Stimulated activated naive CD8-positive, alpha-beta T cell treated with anti-CD3 and anti-CD28 coated beads, Interleukin-15, amount 100 ng/mL, for 72 hours (primary cell): ENCODE data around the gene ALKBH8.

Experiments used
- ATAC-seq: fragments of 150-1000 bp; cut with Tn5 transposase; 2 replicates; pipeline ENCODE4 v1.10.0; 2021; ENCODE audit warnings: mild to moderate bottlenecking, moderate library complexity
- DNase-seq, 2 donors: peaks; one replicate each; pipeline ENCODE4 v3.0.0; 2021 to 2022
- H3K27ac Mint-ChIP-seq, 2 donors: one replicate each; pipeline ENCODE4 v1.8.0; 2022; ENCODE audit warnings: mild to moderate bottlenecking in 2 of 2, mixed read lengths in 2 of 2, moderate library complexity in 2 of 2
- H3K27me3 Mint-ChIP-seq: one replicate; pipeline ENCODE4 v1.8.0; 2022; ENCODE audit warnings: mixed read lengths
- H3K4me1 Mint-ChIP-seq: one replicate; pipeline ENCODE4 v1.8.0; 2022; ENCODE audit warnings: mild to moderate bottlenecking, mixed read lengths
- H3K4me3 Mint-ChIP-seq, 2 donors: one replicate each; pipeline ENCODE4 v1.8.0; 2022; ENCODE audit warnings: mild to moderate bottlenecking in 2 of 2, mixed read lengths in 2 of 2, moderate library complexity in 1 of 2
- H3K9me3 Mint-ChIP-seq, 2 donors: one replicate each; pipeline ENCODE4 v1.8.0; 2022; ENCODE audit warnings: mixed read lengths in 2 of 2

ALKBH8 gene

GRCh38 chr11:107565219-107565937 lies at the start of gene ALKBH8:
Gene ALKBH8 (minus strand): TSS chr11:107565735. CDS start chr11:107560893, 4,842 bp downstream.
- H3K27ac Mint-ChIP-seq: peak within 1 kb of the TSS; percentile 98
- peaks cover 59% of the 10 kb centered on the region for H3K4me1 Mint-ChIP-seq

GRCh38 chr11:107612445-107612844 lies 46.9 kb upstream of the ALKBH8 start:
- DNase-seq (no peak), ATAC-seq (no peak)
- Mint-ChIP-seq H3K4me3 (no peak overlapping the region), H3K27ac (no peak overlapping the region), H3K27me3 (peaks cover 24% of the 10 kb centered on the region), H3K4me1 (no peaks in the 10 kb centered on the region), H3K9me3 (no peaks in the 10 kb centered on the region)

More at GRCh38 chr11:107565219-107565937, at the start of gene ALKBH8:
- ATAC-seq: peak; percentile 91
- Mint-ChIP-seq H3K27me3 (no peaks in the 10 kb centered on the region), H3K9me3 (no peaks in the 10 kb centered on the region), H3K4me3 (peak within 1 kb of the TSS; percentile 90 to 91)
- peak; percentile 71 to 81 for DNase-seq

DNA sequence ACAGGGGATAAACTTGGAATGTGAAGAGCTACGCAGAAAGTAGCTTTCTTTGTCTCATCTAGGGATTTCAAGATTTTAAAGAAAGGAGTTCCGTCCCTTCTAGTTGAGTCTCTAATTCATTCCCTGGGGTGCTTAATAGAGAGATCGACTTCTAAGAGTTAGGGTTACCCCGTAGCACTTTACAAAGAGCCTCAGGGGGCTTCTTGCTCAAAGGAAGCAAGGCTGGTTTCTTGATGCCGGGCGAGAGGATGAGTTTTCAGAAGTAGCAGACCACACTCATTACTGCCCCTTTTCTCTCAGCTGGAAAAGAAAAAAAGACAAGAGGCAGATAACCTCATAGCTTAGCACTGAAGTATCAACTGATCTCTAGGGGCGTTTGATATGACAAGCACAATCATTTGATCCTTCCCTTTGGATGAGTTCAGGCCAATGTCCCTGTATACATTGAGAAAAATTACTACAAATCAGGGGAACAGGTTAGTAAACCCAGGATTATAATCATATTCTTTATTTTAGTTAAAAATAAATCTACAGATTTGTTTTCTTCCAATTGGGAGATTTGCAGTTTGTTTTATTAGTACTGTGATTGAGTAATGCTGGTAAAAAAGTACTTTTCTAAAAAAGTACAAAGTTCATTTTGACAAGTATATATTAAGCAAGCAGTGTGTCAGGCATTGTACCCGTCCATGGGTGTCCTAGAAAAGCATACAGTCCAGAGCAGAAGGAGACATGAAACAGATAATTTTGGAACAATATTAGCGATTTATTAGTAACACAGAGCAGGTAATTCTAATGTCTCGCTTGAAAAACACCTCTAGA lies 44.1 kb upstream of the ALKBH8 start:
- H3K9me3 Mint-ChIP-seq: no peaks in the 10 kb centered on the region

GRCh38 chr11:107608809-107609208 lies 43.3 kb upstream of the ALKBH8 start:
- Mint-ChIP-seq H3K4me3 (no peak overlapping the region), H3K27me3 (peaks cover 22% of the 10 kb centered on the region), H3K9me3 (no peaks in the 10 kb centered on the region), H3K4me1 (no peaks in the 10 kb centered on the region), H3K27ac (no peak overlapping the region)
- DNase-seq: no peak
- ATAC-seq: no peak

More for the DNA sequence above, 44.1 kb upstream of the ALKBH8 start:
- H3K4me3 Mint-ChIP-seq: no peak overlapping the region
- H3K4me1 Mint-ChIP-seq: no peaks in the 10 kb centered on the region
- DNase-seq (no peak), ATAC-seq (no peak)
- H3K27ac Mint-ChIP-seq: no peak overlapping the region
- H3K27me3 Mint-ChIP-seq: peaks cover 17% of the 10 kb centered on the region

GRCh38 chr11:107606141-107606540 lies 40.6 kb upstream of the ALKBH8 start:
- H3K27me3 Mint-ChIP-seq: peaks cover 44% of the 10 kb centered on the region

GRCh38 chr11:107605061-107606006 lies 39.8 kb upstream of the ALKBH8 start:
- no peak for DNase-seq
- H3K4me3 Mint-ChIP-seq: no peak overlapping the region
- no peak overlapping the region for H3K27ac Mint-ChIP-seq
- no peaks in the 10 kb centered on the region for H3K9me3 Mint-ChIP-seq
- no peaks in the 10 kb centered on the region for H3K4me1 Mint-ChIP-seq
- no peak for ATAC-seq
- H3K27me3 Mint-ChIP-seq: peaks cover 47% of the 10 kb centered on the region

More at GRCh38 chr11:107606141-107606540, 40.6 kb upstream of the ALKBH8 start:
- Mint-ChIP-seq H3K27ac (no peak overlapping the region), H3K4me1 (no peaks in the 10 kb centered on the region), H3K4me3 (no peak overlapping the region), H3K9me3 (no peaks in the 10 kb centered on the region)
- DNase-seq: no peak
- ATAC-seq: no peak

GRCh38 chr11:107598225-107599139 lies 32.9 kb upstream of the ALKBH8 start:
- no peak overlapping the region for H3K27ac Mint-ChIP-seq
- no peak overlapping the region for H3K4me3 Mint-ChIP-seq
- peak; percentile 89 for ATAC-seq
- H3K9me3 Mint-ChIP-seq: no peaks in the 10 kb centered on the region
- no peak for DNase-seq
- peaks cover 74% of the 10 kb centered on the region for H3K27me3 Mint-ChIP-seq
- H3K4me1 Mint-ChIP-seq: no peaks in the 10 kb centered on the region

DNA sequence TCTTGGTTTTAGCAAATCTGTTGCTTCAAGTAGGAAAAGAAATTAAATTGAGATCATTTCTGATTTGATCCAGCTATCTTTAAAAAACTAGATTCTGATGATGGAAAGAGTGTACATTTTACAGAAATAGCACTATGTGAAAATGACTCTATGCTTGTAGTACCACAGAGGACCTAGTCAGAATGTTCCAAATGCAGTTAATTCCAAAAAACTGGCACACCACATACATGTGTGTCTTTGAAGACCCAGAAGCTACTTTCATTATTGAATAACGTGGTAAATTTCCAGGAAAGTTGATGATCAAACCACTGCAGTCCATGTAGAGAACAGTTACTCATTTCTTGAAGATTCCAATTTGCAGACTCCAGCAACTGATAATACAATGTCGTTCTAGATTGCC lies 29.2 kb upstream of the ALKBH8 start:
- peaks cover 79% of the 10 kb centered on the region for H3K27me3 Mint-ChIP-seq
- H3K4me3 Mint-ChIP-seq: no peak overlapping the region
- no peak overlapping the region for H3K27ac Mint-ChIP-seq
- DNase-seq (no peak), ATAC-seq (no peak)
- H3K4me1 Mint-ChIP-seq: peaks cover 30% of the 10 kb centered on the region
- H3K9me3 Mint-ChIP-seq: no peaks in the 10 kb centered on the region

DNA sequence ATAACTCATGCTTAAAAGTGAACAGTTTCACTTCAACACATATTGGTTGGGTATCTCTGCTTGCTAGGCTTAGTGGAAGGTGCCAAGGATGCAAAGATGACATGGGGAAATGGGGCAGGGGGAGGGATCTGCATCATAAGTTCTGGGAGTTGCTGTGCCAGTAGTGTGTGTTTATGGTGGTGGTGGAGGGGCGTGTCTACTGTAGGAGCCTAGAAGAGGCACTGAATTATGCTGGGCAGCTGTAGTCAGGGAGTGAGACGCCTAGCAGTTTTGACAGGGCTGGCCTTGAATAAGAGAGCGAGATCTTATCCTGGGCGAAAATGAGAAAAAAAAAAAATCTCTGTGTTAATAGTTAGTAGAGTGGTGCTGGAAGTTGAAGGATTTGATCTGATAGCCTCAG lies 28.4 kb upstream of the ALKBH8 start:
- Mint-ChIP-seq H3K9me3 (no peaks in the 10 kb centered on the region), H3K4me3 (no peak overlapping the region), H3K27ac (no peak overlapping the region), H3K4me1 (peaks cover 31% of the 10 kb centered on the region), H3K27me3 (peaks cover 83% of the 10 kb centered on the region)
- DNase-seq (no peak), ATAC-seq (no peak)

GRCh38 chr11:107592813-107593212 lies 27.3 kb upstream of the ALKBH8 start:
- ATAC-seq: no peak
- Mint-ChIP-seq H3K4me3 (peak overlapping the region; percentile 94), H3K27ac (no peak overlapping the region), H3K27me3 (peaks cover 83% of the 10 kb centered on the region), H3K4me1 (peaks cover 31% of the 10 kb centered on the region), H3K9me3 (peaks cover 0 to 5% of the 10 kb centered on the region in 2 donors)
- no peak for DNase-seq

- ATAC-seq (peak; percentile 36), DNase-seq (peak in 1 of 2 donors; percentile 15)
- Mint-ChIP-seq H3K27ac (peak overlapping the region in 1 of 2 donors; percentile 10), H3K9me3 (peaks cover 0 to 5% of the 10 kb centered on the region in 2 donors), H3K4me3 (peak overlapping the region; percentile 94), H3K27me3 (peaks cover 83% of the 10 kb centered on the region), H3K4me1 (peaks cover 31% of the 10 kb centered on the region)
These were observed 26.7 kb upstream of the ALKBH8 start for GRCh38 chr11:107592231-107592590.

DNA sequence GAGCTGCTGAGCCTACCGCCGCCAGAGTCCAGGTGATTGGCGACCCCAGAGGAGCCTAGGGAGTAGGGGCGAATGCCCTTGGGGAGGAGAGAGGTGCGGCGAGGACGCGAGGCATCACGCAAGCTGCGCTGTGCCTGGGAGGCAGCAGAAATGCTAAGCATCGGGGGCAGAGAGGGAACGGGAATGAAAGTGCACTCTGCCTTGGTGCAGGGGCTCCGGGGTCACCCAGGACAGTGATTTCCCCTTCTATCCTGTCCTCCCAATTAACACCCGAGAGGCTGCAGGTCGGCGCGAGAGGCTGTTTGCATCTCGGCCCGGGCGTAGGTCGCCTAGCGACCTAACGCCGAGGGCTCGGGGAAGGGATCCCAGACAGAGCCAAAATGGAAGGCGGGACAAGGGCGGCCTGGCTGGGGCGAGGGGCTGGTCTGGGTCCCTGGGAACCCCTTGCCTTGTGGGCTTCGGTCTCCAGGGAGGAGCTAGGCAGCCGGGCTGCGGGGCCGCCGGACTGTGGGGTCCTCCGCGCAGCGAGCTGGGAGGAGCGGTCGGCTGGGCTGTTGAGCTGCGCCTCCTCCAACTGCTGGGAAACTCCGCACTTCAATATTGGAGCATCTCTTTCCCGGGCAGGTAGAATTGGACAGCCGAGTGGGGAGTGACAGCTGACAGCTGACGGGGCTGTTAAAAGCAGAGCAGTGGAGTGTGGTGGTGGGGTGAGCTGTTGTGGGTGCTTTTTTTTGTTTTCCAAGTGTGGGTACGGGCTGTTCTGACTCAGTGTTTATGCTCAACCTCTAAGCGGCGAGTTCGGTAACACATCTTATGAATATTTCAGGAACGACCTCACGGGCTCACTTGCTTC lies 26.1 kb upstream of the ALKBH8 start:
- H3K9me3 Mint-ChIP-seq: peaks cover 0 to 5% of the 10 kb centered on the region in 2 donors
- ATAC-seq (peak; percentile 92), DNase-seq (peak; percentile 32 to 65)
- peak overlapping the region; percentile 94 for H3K4me3 Mint-ChIP-seq
- H3K4me1 Mint-ChIP-seq: peaks cover 31% of the 10 kb centered on the region
- H3K27ac Mint-ChIP-seq: peak overlapping the region; percentile 42 to 84
- H3K27me3 Mint-ChIP-seq: peaks cover 83% of the 10 kb centered on the region

DNA sequence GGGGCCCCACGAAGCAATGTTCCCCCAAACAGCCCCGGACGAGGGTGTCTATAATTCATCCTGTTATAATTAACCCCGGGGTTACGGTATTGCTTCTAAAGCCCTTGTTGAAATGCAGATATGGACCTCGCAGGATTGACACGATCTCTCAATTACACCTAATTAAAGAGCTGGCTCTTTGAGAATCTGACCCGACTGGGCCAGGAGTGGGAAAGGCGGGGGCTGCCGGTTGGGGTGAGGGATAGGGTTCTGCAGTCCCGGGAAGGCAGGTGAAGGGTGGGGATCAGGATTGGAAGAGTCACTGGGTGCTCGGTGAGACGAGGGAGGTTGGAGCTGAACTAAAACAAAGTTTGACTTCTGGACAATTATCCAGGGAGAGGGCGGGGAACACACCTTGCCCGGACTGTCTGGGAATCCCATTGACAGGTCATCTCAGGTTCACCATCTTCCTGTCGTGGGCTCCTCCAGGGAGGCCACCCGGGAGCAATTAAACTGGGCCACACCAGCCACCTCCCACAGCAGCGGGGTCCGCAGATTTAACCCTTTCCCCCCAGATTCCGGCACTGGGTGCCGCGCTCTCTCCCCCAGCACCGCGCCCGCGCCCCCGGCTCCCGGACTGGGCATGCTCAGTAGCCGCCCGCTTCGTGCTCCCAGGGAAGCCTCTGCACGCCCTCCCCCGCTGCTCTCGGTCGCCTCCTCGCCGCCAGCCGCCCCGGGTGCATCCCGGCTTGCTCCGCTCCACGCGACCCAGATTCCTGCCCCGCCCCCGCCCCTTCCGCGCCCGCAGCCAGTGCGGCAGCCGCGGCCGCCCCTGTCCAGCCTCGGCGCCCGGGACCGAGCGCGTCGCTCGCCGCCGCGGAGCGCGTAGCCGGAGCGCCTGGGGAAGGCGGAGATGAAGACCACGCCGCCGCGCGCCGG lies 25.2 kb upstream of the ALKBH8 start, which contains the start of gene ELMOD1:
ELMOD1 (plus strand) TSS at position 688 of the 918 bp plus-strand sequence. CDS start 27,043 bp downstream, outside the sequence.
- ATAC-seq: peak; percentile 53
- H3K27me3 Mint-ChIP-seq: peaks cover 91% of the 10 kb centered on the region
- peaks cover 0 to 5% of the 10 kb centered on the region in 2 donors for H3K9me3 Mint-ChIP-seq
- peak; percentile 30 to 41 for DNase-seq
- peaks cover 31% of the 10 kb centered on the region for H3K4me1 Mint-ChIP-seq
- peak within 1 kb of the TSS; percentile 42 to 84 for H3K27ac Mint-ChIP-seq
- peak within 1 kb of the TSS; percentile 94 for H3K4me3 Mint-ChIP-seq
